Upper lobe of left lung (tissue), 4 donors: ENCODE measurements around the gene MEF2C.

ENCODE experiments used
- POLR2A ChIP-seq, 4 donors: fragments of 450-650 bp; IDR thresholded peaks; one replicate each; pipeline ENCODE4 v1.5.1; 2016 to 2017; ENCODE audit warnings: antibody characterized with exemption in 4 of 4, mild to moderate bottlenecking in 2 of 4
- TF ChIP-seq, protein P1 (sequence below), 6 experiments: fragments of 450-650 bp in 4 of 6; fragments of 200-600 bp in 2 of 6; sonication (generic) in 2 of 6; IDR thresholded peaks; one replicate each; pipeline ENCODE4 v1.5.1; 2016 to 2019; ENCODE audit warnings: antibody characterized with exemption in 6 of 6

DNA sequence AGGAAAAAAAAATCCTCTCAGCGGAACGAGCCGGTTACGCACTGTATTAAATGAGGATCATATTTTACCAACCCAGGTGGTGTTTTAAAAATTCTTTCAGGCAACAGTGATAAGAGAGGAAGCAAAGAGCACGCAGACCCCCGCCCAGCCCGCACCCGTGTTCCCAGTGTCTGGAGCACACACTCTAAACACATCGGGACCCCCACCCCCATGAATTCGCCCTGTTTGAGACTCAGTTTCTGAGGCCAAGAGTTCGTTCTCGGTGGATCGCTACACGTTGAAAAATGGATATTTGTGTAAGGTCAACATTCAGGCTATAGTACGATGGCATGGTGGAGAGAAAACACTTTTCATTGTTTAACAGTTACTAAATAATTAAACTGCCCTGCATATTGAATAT, 196.3 kb downstream of the MEF2C start:
- TF ChIP-seq, protein P1, sequence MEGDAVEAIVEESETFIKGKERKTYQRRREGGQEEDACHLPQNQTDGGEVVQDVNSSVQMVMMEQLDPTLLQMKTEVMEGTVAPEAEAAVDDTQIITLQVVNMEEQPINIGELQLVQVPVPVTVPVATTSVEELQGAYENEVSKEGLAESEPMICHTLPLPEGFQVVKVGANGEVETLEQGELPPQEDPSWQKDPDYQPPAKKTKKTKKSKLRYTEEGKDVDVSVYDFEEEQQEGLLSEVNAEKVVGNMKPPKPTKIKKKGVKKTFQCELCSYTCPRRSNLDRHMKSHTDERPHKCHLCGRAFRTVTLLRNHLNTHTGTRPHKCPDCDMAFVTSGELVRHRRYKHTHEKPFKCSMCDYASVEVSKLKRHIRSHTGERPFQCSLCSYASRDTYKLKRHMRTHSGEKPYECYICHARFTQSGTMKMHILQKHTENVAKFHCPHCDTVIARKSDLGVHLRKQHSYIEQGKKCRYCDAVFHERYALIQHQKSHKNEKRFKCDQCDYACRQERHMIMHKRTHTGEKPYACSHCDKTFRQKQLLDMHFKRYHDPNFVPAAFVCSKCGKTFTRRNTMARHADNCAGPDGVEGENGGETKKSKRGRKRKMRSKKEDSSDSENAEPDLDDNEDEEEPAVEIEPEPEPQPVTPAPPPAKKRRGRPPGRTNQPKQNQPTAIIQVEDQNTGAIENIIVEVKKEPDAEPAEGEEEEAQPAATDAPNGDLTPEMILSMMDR (IDR thresholded peaks at IDR 0.05), result no peak
- TF ChIP-seq POLR2A (IDR thresholded peaks at IDR 0.05), result no peak
